Endothelial cell of umbilical vein (primary cell): ENCODE measurements around the gene EML4. TPM values are rescaled to one million over a fixed set of nuclear protein-coding genes. Genes with fewer than 3 reads are reported as not detected.

Source experiments
- BruUV-seq: library from RNA; stranded (reverse); fragments of 400-500 nt; replicated peaks from 2 replicates; lab custom pipeline; 2021; lab: Mats Ljungman, UMichigan
- CTCF ChIA-PET: fragments of 300-600, 350-600 bp; sonication (Branson Sonifier 250); formaldehyde crosslinking; loops from one replicate; lab custom pipeline; 2021; ENCODE audit warnings: antibody characterized with exemption, inconsistent platforms; lab: Charles Lee
- POLR2A ChIA-PET: fragments of 300-600, 350-600 bp; sonication (Branson Sonifier 250); formaldehyde crosslinking; loops from one replicate; lab custom pipeline; 2021; ENCODE audit warnings: antibody characterized with exemption, inconsistent platforms; lab: Charles Lee
- DNase-seq: peaks from one replicate; pipeline ENCODE4 v3.0.0-alpha.2; 2011; ENCODE audit warnings: low read depth, low spot score
- FAIRE-seq: peaks from 2 replicates; lab custom pipeline; 2011; peaks lifted over from hg19 to GRCh38; lab: Jason Lieb, UNC
- H2AFZ ChIP-seq: 2 replicates; pipeline ENCODE4 v1.6.0; 2012; ENCODE audit warnings: low read depth, low read length, control low read depth, inconsistent platforms
- H3K27ac ChIP-seq: 2 replicates; pipeline ENCODE4 v1.5.1; 2011; ENCODE audit warnings: low read depth, mild to moderate bottlenecking, control low read depth, low read length, moderate library complexity; ENCODE audit not compliant: insufficient read depth
- H3K27me3 ChIP-seq, 2 experiments: 2 replicates each; pipeline versions ENCODE4 v1.6.0 to v1.6.1; 2011; ENCODE audit warnings: low read length in 2 of 2, mixed read lengths in 1 of 2; ENCODE audit not compliant: control insufficient read depth in 2 of 2, insufficient read depth in 2 of 2
- H3K36me3 ChIP-seq, 2 experiments: 2 replicates in 1 of 2; 3 replicates in 1 of 2; pipeline ENCODE4 v1.5.1; 2011; ENCODE audit warnings: low read length in 2 of 2, mild to moderate bottlenecking in 1 of 2, moderate library complexity in 1 of 2; ENCODE audit not compliant: control insufficient read depth in 2 of 2, insufficient read depth in 2 of 2; ENCODE audit errors: extremely low read depth in 1 of 2
- H3K4me1 ChIP-seq: 3 replicates; pipeline ENCODE4 v1.5.1; 2011; ENCODE audit warnings: mild to moderate bottlenecking, low read length; ENCODE audit not compliant: control insufficient read depth, insufficient read depth; ENCODE audit errors: extremely low read depth
- H3K4me2 ChIP-seq: 2 replicates; pipeline ENCODE4 v1.6.1; 2011; ENCODE audit warnings: low read length, control low read depth, mixed read lengths; ENCODE audit not compliant: insufficient read depth
- H3K4me3 ChIP-seq, 3 experiments: fragments of 200-600 bp in 1 of 3; sonication (generic), shearing (Covaris generic) in 1 of 3; replicated peaks in 1 of 3; 2 replicates each; pipeline ENCODE4 v1.5.1; 2011 to 2016; ENCODE audit warnings: control low read depth in 3 of 3, low read length in 3 of 3, mild to moderate bottlenecking in 2 of 3, inconsistent platforms in 1 of 3, low read depth in 1 of 3, moderate library complexity in 1 of 3; ENCODE audit not compliant: insufficient read depth in 1 of 3
- H3K79me2 ChIP-seq: 2 replicates; pipeline ENCODE4 v1.6.0; 2012; ENCODE audit warnings: low read length, inconsistent platforms; ENCODE audit not compliant: control insufficient read depth, insufficient read depth
- H3K9ac ChIP-seq: replicated peaks from 2 replicates; pipeline ENCODE3; 2011; ENCODE audit warnings: low read length, control low read depth; ENCODE audit not compliant: insufficient read depth; ENCODE audit errors: extremely low read depth
- H3K9me1 ChIP-seq: replicated peaks from 3 replicates; pipeline ENCODE4 v1.6.0; 2011; ENCODE audit warnings: mild to moderate bottlenecking, low read length; ENCODE audit not compliant: control insufficient read depth, insufficient read depth; ENCODE audit errors: extremely low read depth
- H3K9me3 ChIP-seq: replicated peaks from 2 replicates; pipeline ENCODE4 v1.5.1; 2012; ENCODE audit warnings: low read length, inconsistent platforms; ENCODE audit not compliant: control insufficient read depth, insufficient read depth
- H4K20me1 ChIP-seq: replicated peaks from 2 replicates; pipeline ENCODE3; 2011; ENCODE audit warnings: mild to moderate bottlenecking, low read length; ENCODE audit not compliant: control insufficient read depth, insufficient read depth; ENCODE audit errors: extremely low read depth
- CTCF ChIP-seq, 2 donors: IDR thresholded peaks; 1 replicate in 1 of 2; 2 replicates in 1 of 2; pipeline ENCODE4 v1.5.1; 2011; ENCODE audit warnings: low read length in 2 of 2, mild to moderate bottlenecking in 2 of 2, moderate library complexity in 2 of 2, control low read depth in 1 of 2, inconsistent platforms in 1 of 2, low read depth in 1 of 2; ENCODE audit not compliant: insufficient read depth in 1 of 2; ENCODE audit errors: extremely low read depth in 1 of 2
- EZH2 ChIP-seq: IDR thresholded peaks from 2 replicates; pipeline ENCODE4 v1.6.1; 2012; ENCODE audit warnings: borderline replicate concordance, low read depth, mild to moderate bottlenecking, moderate library complexity, low read length, inconsistent platforms; ENCODE audit not compliant: severe bottlenecking
- FOS ChIP-seq: IDR thresholded peaks from 2 replicates; pipeline ENCODE4 v1.6.1; 2011; ENCODE audit warnings: mild to moderate bottlenecking, low read length, moderate library complexity, borderline replicate concordance; ENCODE audit not compliant: insufficient read depth
- GATA2 ChIP-seq: IDR thresholded peaks from 2 replicates; pipeline ENCODE4 v1.7.0; 2011; ENCODE audit warnings: low read depth, mild to moderate bottlenecking, moderate library complexity, mixed read lengths, low read length; ENCODE audit not compliant: insufficient read length, insufficient read depth
- JUN ChIP-seq: IDR thresholded peaks from 2 replicates; pipeline ENCODE4 v1.6.1; 2011; ENCODE audit warnings: borderline replicate concordance, low read depth; ENCODE audit not compliant: insufficient read length, insufficient read depth
- MAX ChIP-seq: IDR thresholded peaks from 2 replicates; pipeline ENCODE4 v1.6.1; 2011; ENCODE audit not compliant: insufficient read depth, insufficient read length
- MYC ChIP-seq: IDR thresholded peaks from one replicate; pipeline ENCODE4 v1.6.1; 2011; ENCODE audit warnings: mild to moderate bottlenecking, low read depth, low read length
- POLR2A ChIP-seq: IDR thresholded peaks from 2 replicates; pipeline ENCODE4 v1.6.1; 2012; ENCODE audit warnings: low read depth, mild to moderate bottlenecking, control low read depth, low read length
- POLR2AphosphoS5 ChIP-seq: IDR thresholded peaks from 2 replicates; pipeline ENCODE4 v1.6.1; 2012; ENCODE audit warnings: low read depth, mild to moderate bottlenecking, control low read depth, low read length, moderate library complexity; ENCODE audit not compliant: insufficient read depth
- dilution Hi-C: fragments of 300-500 bp; cut with MboI; formaldehyde crosslinking; loops from one replicate; pipeline ENCODE4 v1.15.0; 2019; ENCODE audit warnings: low sequenced_read_pairs; ENCODE audit not compliant: extremely low pct_ligation_motif_present
- intact Hi-C: fragments of 100-400 bp; cut with micrococcal nuclease; formaldehyde crosslinking; loops from one replicate; pipeline ENCODE4 v1.10.0; 2022
- polyA plus RNA-seq, 4 experiments: library from polyadenylated mRNA; depleted of rRNA in 3 of 4; stranded (reverse) in 3 of 4; unstranded in 1 of 4; fragments of >200 nt; gene quantifications; 2 replicates each; pipeline versions ENCODE4 v1.2.1 to v1.2.3, GENCODE V29; 2011 to 2012; ENCODE audit warnings: missing spikeins in 1 of 4
- total RNA-seq: library from RNA; stranded (reverse); gene quantifications from 2 replicates; pipeline ENCODE4 v1.2.3, GENCODE V29; 2021

The EML4 gene
- total and polyA plus RNA-seq, 2 donors (not counting 3 experiments of a cell fraction or from before 2014, with no cell fraction given): 13.3 to 32.0 TPM

- CTCF ChIA-PET: interaction anchor here (1.0 to 2.1 kb wide), 2 partner anchors 17 to 19 kb away, joined by 4 to 5 read pairs; no protein-coding TSS in a partner anchor
- H3K9ac ChIP-seq: no peak overlapping the region
- no TSS peak for BruUV-seq
Measured at GRCh38 chr2:42366411-42366810, 197.3 kb downstream of the EML4 start.

More at GRCh38 chr2:42366411-42366810, 197.3 kb downstream of the EML4 start:
- Histone ChIP-seq H3K4me2 (no peak overlapping the region), H3K36me3 (no peaks in the 10 kb centered on the region), H3K4me1 (peaks cover 5% of the 10 kb centered on the region), H3K9me1 (no peaks in the 10 kb centered on the region), H3K9me3 (no peaks in the 10 kb centered on the region), H3K4me3 (no peak overlapping the region), H3K79me2 (no peaks in the 10 kb centered on the region), H2AFZ (no peak overlapping the region), H3K27ac (no peak overlapping the region), H3K27me3 (peaks cover 8 to 10% of the 10 kb centered on the region in 2 experiments), H4K20me1 (no peaks in the 10 kb centered on the region)
- POLR2A ChIA-PET: no interaction called here
- FAIRE-seq (no peak), DNase-seq (no peak)
- TF ChIP-seq FOS (no peak), JUN (no peak), MAX (no peak), POLR2AphosphoS5 (no peak), EZH2 (no peak), GATA2 (no peak), POLR2A (no peak), MYC (no peak), CTCF (IDR thresholded peaks at IDR 0.05; ENCODE audit: extremely low read depth in 1 of 2, insufficient read depth in 1 of 2, low read depth in 1 of 2, low read length in 2 of 2) (no peak)
- intact Hi-C loops (no loop called here), dilution Hi-C loops (no loop called here)
